Myocyte (in vitro differentiated cells): ENCODE results near the gene DNAJC30. TPM values are rescaled to one million over a fixed set of nuclear protein-coding genes. Genes with fewer than 3 reads are reported as not detected.
"Not testable (repeated sequence)": the region's sequence is repeated elsewhere in the genome, so short reads cannot be mapped to it uniquely, and the experiment has no call there.

Source experiments
- DNase-seq: peaks from one replicate; pipeline ENCODE4 v3.0.0-alpha.2; 2012; ENCODE audit warnings: low read depth
- polyA plus RNA-seq: library from polyadenylated mRNA; unstranded; fragments of >200 nt; gene quantifications from one replicate; pipeline ENCODE4 v1.2.1, GENCODE V29; 2012; ENCODE audit warnings: missing spikeins
- total RNA-seq: library from RNA; depleted of rRNA; stranded (reverse); fragments of >200 nt; gene quantifications from 2 replicates; pipeline ENCODE4 v1.2.3, GENCODE V29; 2014

DNAJC30 gene
- 4.9 and 6.1 TPM in 2 replicates for total RNA-seq
- polyA plus RNA-seq, result 16.8 TPM

GRCh38 chr7:73683056-73683787 is at the start of gene DNAJC30, which contains the start of gene BUD23:
Gene DNAJC30, minus strand, starts transcription at chr7:73683453. Its CDS starts 30 bp downstream, at chr7:73683423.
Gene BUD23, plus strand, starts transcription at chr7:73683597. Its CDS starts 29 bp downstream, at chr7:73683626.
- peak; percentile 98 for DNase-seq

GRCh38 chr7:73732397-73732796 is 49.1 kb upstream of the DNAJC30 start:
- DNase-seq, result no peak

- DNase-seq, result no peak
Measured at GRCh38 chr7:73730485-73730884, 47.2 kb upstream of the DNAJC30 start.

- DNase-seq, result no peak
Measured at GRCh38 chr7:73728551-73728950, 45.3 kb upstream of the DNAJC30 start.

- no peak for DNase-seq
Measured at GRCh38 chr7:73727952-73728351, 44.7 kb upstream of the DNAJC30 start.

- no peak for DNase-seq
Measured at GRCh38 chr7:73726083-73726466, 42.8 kb upstream of the DNAJC30 start.

GRCh38 chr7:73723813-73724212 is 40.6 kb upstream of the DNAJC30 start:
- no peak for DNase-seq

- DNase-seq, result no peak
Measured at GRCh38 chr7:73722785-73723184, 39.5 kb upstream of the DNAJC30 start.

- not testable (repeated sequence) for DNase-seq
Measured at GRCh38 chr7:73722182-73722581, 38.9 kb upstream of the DNAJC30 start.

GRCh38 chr7:73721377-73721817 is 38.1 kb upstream of the DNAJC30 start:
- peak; percentile 100 for DNase-seq

GRCh38 chr7:73720443-73720842 is 37.2 kb upstream of the DNAJC30 start:
- DNase-seq, result not testable (repeated sequence)

GRCh38 chr7:73719806-73720169 is 36.5 kb upstream of the DNAJC30 start:
- DNase-seq, result no peak

- DNase-seq, result peak; percentile 81
Measured at GRCh38 chr7:73718905-73719805, 35.9 kb upstream of the DNAJC30 start, which contains the start of gene STX1A. Gene STX1A, minus strand, starts transcription at chr7:73719669. Its CDS starts 38 bp downstream, at chr7:73719631.

GRCh38 chr7:73718438-73718881 is 35.2 kb upstream of the DNAJC30 start:
- peak; percentile 18 for DNase-seq

- peak; percentile 81 for DNase-seq
Measured at GRCh38 chr7:73717991-73718405, 34.7 kb upstream of the DNAJC30 start.

- no peak for DNase-seq
Measured at GRCh38 chr7:73717025-73717807, 34.0 kb upstream of the DNAJC30 start.

- no peak for DNase-seq
Measured at GRCh38 chr7:73716318-73716890, 33.2 kb upstream of the DNAJC30 start.

GRCh38 chr7:73715648-73716317 is 32.5 kb upstream of the DNAJC30 start:
- peak; percentile 95 for DNase-seq

GRCh38 chr7:73713319-73713718 is 30.1 kb upstream of the DNAJC30 start:
- not testable (repeated sequence) for DNase-seq

GRCh38 chr7:73712773-73713172 is 29.5 kb upstream of the DNAJC30 start:
- no peak for DNase-seq
